Ramos (cell line): ENCODE measurements around the gene TTLL8.

ENCODE experiments used
- in situ Hi-C: fragments of 300-500 bp; cut with MboI; formaldehyde crosslinking; loops from one replicate; pipeline ENCODE4 v1.14.3; 2022; ENCODE audit warnings: low sequenced_read_pairs; ENCODE audit not compliant: unreplicated experiment

TTLL8 gene

GRCh38 chr22:50083462-50084079 lies 25.5 kb upstream of the TTLL8 start:
- in situ Hi-C loops, result no loop called here

GRCh38 chr22:50082961-50083461 lies 24.9 kb upstream of the TTLL8 start:
- in situ Hi-C loops, result no loop called here

DNA sequence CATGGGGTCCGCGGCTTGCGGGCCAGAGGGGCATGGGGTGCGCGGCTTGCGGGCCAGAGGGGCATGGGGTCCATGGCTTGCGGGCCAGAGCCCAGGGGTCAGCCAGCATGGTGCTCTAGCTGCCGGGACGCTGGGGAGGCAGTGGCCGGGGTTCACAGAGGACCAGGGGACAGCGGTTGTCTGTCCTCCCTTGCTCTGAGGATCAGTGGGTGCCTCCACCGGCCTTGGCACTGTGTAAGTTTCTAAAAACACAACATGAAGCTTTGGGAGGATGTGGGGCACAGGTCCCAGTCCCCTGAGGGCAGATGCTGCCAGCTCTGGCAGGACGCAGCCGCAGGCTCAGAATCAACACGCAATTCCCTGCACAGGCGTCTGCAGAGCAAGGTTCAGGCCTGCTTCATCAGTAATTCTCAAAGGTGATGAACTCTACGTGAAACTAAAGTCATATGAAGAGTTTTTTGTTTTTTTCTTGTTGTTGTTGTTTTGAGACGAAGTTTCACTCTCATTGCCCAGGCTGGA lies 24.2 kb upstream of the TTLL8 start:
- in situ Hi-C loops, result no loop called here

GRCh38 chr22:50081426-50082196 lies 23.5 kb upstream of the TTLL8 start:
- in situ Hi-C loops, result no loop called here

DNA sequence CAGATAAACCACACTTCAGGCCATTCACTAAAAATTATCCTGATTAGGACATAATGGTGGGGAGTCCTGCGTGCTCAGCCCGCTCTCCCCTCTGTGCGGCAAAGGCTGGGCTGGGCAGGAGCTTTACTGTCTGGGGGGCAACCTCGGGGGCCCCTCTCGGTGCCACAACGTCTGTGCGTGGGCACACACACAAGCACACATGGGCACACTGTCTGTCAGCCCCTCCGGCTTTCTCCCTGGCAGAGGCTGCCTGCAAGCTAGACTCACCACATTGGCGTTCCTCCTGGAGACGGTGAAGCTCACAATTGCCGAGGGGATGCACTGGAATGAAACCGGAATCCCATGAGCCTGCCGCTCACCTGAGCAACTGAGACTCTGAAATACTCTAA lies 22.0 kb upstream of the TTLL8 start:
- in situ Hi-C loops, result no loop called here

DNA sequence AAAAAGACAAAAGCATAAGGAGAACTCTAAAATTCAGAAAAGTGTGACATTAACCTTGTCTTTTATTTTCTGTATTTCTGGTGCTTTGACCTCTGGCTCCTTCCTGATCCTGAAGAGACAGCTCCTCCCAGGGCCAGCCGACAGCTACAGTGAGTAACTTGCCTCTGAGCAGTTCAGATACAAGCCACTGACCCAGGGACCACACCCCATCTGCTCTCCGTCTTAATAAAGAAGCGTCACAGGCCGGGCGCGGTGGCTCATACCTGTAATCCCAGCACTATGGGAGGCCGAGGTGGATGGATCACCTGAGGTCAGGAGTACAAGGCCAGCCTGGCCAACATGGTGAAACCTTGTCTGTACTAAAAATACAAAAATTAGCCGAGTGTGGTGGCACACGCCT lies 20.7 kb upstream of the TTLL8 start:
- in situ Hi-C loops, result no loop called here

GRCh38 chr22:50078246-50078645 lies 20.1 kb upstream of the TTLL8 start:
- in situ Hi-C loops, result no loop called here

DNA sequence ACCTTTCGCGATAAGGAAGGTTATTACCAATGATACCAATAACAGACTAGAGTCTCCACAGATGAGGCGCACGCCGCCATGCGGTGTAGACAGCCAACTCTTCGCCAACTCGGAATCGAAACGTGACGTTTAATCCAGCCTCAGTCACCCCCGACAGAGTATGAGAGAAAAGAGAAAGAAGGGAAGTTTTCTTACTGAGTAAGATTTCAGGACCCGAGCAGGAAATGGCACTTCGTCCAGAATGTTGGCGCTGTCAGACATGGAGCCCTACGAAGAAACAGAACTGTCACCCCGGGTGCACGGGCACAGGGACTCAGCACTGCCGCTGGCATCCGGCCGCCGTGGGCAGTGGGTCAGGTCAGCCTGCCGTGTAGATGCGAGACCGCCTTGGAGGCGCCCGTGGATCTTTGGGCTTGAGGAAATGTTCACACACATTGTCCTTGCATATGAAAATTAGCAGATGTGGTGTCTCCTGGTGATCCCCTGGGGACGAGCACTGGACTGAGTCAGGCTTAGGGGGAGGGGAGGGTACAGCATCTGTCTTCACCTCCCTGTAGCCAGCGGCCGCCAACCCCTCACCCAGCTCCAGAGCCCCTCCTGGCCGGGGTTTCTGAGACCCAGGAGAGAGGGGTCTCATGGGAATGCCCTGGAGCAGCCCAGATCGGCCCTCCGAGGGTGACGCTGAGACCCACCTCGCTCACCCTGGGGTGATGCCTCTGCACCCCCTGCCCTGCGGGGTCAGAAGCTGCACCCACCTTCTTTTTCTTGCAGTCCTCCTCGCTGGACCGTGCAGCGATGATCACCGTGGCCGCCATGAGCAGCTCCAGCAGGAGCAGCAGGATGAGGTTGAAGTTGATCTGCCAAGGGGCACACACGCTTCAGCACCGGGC lies 18.8 kb upstream of the TTLL8 start:
- in situ Hi-C loops, result no loop called here

DNA sequence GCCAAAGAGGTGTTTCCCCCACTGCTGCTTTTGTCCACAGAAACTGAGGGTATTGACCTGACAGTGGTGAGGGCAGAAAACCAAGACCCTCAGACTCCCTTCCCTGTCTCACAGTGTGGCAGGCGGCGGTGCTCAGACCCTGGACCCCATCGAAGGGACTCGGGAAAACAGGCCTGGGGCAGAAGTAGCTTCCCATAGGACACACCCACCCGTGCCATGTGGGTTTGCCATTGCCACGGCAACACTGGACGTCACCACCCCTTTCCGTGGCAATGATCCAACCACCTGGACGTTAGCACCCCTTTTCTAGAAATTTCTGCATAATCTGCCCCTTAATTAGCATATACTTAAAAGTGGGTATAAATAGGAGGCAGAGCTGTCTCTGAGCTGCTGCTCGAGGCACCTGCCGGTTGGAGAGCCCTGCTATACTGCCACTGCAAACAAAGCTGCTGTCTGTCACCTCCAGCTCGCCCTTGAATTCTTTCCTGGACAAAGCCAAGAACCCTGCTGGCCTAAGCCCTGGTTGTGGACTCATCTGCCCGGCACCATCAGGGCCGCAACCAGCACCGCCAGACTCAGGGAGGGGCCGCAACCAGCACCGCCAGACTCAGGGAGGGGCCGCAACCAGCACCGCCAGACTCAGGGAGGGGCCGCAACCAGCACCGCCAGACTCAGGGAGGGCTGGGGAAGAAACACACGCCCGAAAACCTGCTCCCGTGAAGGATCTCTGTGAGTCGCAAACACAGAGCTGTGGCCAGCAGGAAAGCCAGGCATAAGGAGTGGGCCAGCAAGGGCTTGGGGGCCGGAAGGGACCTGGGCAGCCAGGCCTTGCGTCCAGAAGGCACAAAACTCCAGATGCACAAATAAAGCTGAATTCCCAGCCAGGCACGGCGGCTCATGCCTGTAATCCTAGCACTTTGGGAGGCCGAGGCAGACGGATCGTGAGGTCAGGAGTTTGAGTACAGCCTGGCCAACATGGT lies 16.7 kb upstream of the TTLL8 start:
- in situ Hi-C loops, result no loop called here

- in situ Hi-C loops, result no loop called here
These were observed 16.0 kb upstream of the TTLL8 start for GRCh38 chr22:50074056-50074455.

DNA sequence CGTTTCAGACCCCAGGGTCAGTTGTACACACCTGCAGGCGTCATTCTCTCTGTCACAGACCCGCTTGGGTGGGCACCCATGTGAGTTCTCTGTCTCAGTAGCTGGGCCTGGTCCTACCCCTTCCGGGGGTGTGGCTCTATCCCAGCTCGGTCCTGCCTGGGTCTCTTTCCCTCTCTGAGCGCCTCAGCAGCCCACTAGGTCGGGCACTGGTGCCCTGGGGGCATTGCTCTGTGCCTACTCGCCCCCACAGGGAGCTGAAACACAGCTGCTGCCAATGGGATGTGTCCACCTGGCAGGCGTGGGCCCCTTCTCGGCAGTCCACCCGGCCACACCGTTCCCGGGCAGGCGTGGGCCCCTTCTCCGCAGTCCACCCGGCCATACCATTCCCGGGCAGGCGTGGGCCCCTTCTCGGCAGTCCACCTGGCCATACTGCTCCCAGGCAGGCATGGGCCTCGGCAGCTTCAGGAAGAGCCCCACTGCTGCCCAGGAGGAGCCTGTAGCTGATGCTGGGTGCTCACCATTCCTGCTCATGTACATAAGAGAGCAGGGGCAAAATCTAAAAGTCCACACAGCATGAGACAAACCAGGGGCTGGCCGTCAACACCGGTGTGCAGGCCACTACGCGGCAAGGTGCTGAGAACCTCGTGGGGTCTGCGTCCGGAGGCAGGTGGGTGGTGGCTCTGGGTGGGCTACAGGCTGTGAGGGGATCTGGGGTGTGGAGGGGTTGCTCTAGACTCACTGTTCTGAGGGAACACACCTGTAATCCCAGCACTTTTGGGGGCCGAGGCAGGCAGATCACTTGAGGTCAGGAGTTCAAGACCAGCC lies 14.8 kb upstream of the TTLL8 start:
- in situ Hi-C loops, result no loop called here

- in situ Hi-C loops, result no loop called here
These were observed 14.1 kb upstream of the TTLL8 start for GRCh38 chr22:50072167-50072555.

GRCh38 chr22:50071432-50072166 lies 13.5 kb upstream of the TTLL8 start:
- in situ Hi-C loops, result no loop called here

- in situ Hi-C loops, result no loop called here
These were observed 12.3 kb upstream of the TTLL8 start for GRCh38 chr22:50070366-50070765.

- in situ Hi-C loops, result no loop called here
These were observed 10.0 kb upstream of the TTLL8 start for GRCh38 chr22:50068096-50068495.

DNA sequence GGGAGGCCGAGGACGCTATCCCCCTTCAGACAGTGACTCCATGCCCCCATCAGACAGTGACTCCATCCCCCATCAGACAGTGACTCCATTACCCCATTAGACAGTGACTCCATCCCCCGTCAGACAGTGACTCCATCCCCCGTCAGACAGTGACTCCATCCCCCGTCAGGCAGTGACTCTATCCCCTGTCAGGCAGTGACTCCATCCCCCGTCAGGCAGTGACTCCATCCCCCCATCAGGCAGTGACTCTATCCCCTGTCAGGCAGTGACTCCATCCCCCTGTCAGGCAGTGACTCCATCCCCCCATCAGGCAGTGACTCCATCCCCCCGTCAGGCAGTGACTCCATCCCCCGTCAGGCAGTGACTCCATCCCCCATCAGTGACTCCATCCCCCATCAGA lies 9.1 kb upstream of the TTLL8 start:
- in situ Hi-C loops, result no loop called here

GRCh38 chr22:50064453-50064852 lies 6.4 kb upstream of the TTLL8 start:
- in situ Hi-C loops, result no loop called here
